BJ (cell line): ENCODE results near the gene CHRNA3. TPM values are rescaled to one million over a fixed set of nuclear protein-coding genes. Genes with fewer than 3 reads are reported as not detected.
"Not testable (repeated sequence)": the region's sequence is repeated elsewhere in the genome, so short reads cannot be mapped to it uniquely, and the experiment has no call there.

ENCODE experiments used
- CTCF ChIA-PET: fragments of 350-600 bp; formaldehyde crosslinking; extraction: SDS; loops from one replicate; lab custom pipeline; 2021; ENCODE audit warnings: antibody characterized with exemption, inconsistent platforms; lab: Yijun Ruan, JAX
- POLR2A ChIA-PET: fragments of 300-600 bp; sonication (Branson Sonifier 250); formaldehyde crosslinking; extraction: SDS; loops from one replicate; lab custom pipeline; 2021; ENCODE audit warnings: antibody characterized with exemption; lab: Charles Lee
- DNase-seq: peaks from one replicate; pipeline ENCODE4 v3.0.0-alpha.2; 2011; ENCODE audit warnings: low read depth
- H3K27me3 ChIP-seq: 2 replicates; pipeline ENCODE4 v1.6.0; 2011; ENCODE audit warnings: low read length; ENCODE audit not compliant: control insufficient read depth, insufficient read depth
- H3K36me3 ChIP-seq: 2 replicates; pipeline ENCODE4 v1.5.1; 2011; ENCODE audit warnings: low read length; ENCODE audit not compliant: control insufficient read depth, insufficient read depth
- H3K4me3 ChIP-seq: 2 replicates; pipeline ENCODE4 v1.5.1; 2011; ENCODE audit warnings: low read depth, mild to moderate bottlenecking, control low read depth, low read length
- CTCF ChIP-seq: IDR thresholded peaks from 2 replicates; pipeline ENCODE4 v1.5.1; 2011; ENCODE audit warnings: low read depth, mild to moderate bottlenecking, control low read depth, inconsistent platforms, low read length, moderate library complexity; ENCODE audit not compliant: insufficient read depth
- polyA plus RNA-seq: library from polyadenylated mRNA; depleted of rRNA; stranded (reverse); fragments of >200 nt; gene quantifications from 2 replicates; pipeline ENCODE4 v1.2.3, GENCODE V29; 2011

CHRNA3 gene
- polyA plus RNA-seq, 1 experiment, result not detected

- Histone ChIP-seq H3K27me3 (no peaks in the 10 kb centered on the region), H3K4me3 (peak overlapping the region; percentile 58), H3K36me3 (no peaks in the 10 kb centered on the region)
- DNase-seq, result no peak
- ChIA-PET CTCF (interaction anchor here (1.6 to 1.8 kb wide), 2 partner anchors 14 to 19 kb away, joined by 4 to 5 read pairs; no protein-coding TSS in a partner anchor), POLR2A (interaction anchor here (0.6 kb wide), 1 partner anchor 12 kb away, joined by 8 read pairs; no protein-coding TSS in a partner anchor)
- TF ChIP-seq CTCF, result no peak
These were observed 56.1 kb downstream of the CHRNA3 start for GRCh38 chr15:78564743-78565096.

- CTCF ChIA-PET, result interaction anchor here (1.0 kb wide), 1 partner anchor 11 kb away, joined by 3 read pairs; no protein-coding TSS in a partner anchor
- no peak overlapping the region for H3K4me3 ChIP-seq
- no peaks in the 10 kb centered on the region for H3K36me3 ChIP-seq
- TF ChIP-seq CTCF, result no peak
- DNase-seq, result no peak
- H3K27me3 ChIP-seq, result no peaks in the 10 kb centered on the region
- POLR2A ChIA-PET, result no interaction called here
These were observed 57.7 kb downstream of the CHRNA3 start for GRCh38 chr15:78563092-78563491.

GRCh38 chr15:78561490-78561889, 59.3 kb downstream of the CHRNA3 start:
- ChIA-PET POLR2A (no interaction called here), CTCF (no interaction called here)

GRCh38 chr15:78560201-78560600, 60.6 kb downstream of the CHRNA3 start:
- H3K27me3 ChIP-seq, H3K4me3 ChIP-seq, CTCF ChIA-PET, POLR2A ChIA-PET, DNase-seq, H3K36me3 ChIP-seq: not testable (repeated sequence)

More at GRCh38 chr15:78561490-78561889, 59.3 kb downstream of the CHRNA3 start:
- Histone ChIP-seq H3K27me3 (no peaks in the 10 kb centered on the region), H3K36me3 (no peaks in the 10 kb centered on the region), H3K4me3 (no peak overlapping the region)
- no peak for TF ChIP-seq CTCF
- DNase-seq, result no peak

GRCh38 chr15:78552597-78552996, 68.2 kb downstream of the CHRNA3 start:
- Histone ChIP-seq H3K36me3 (peaks cover 3% of the 10 kb centered on the region), H3K27me3 (no peaks in the 10 kb centered on the region), H3K4me3 (no peak overlapping the region)
- POLR2A ChIA-PET, result no interaction called here
- no peak for TF ChIP-seq CTCF
- CTCF ChIA-PET, result no interaction called here
- DNase-seq, result no peak

GRCh38 chr15:78551902-78552301, 68.9 kb downstream of the CHRNA3 start:
- no peak for TF ChIP-seq CTCF
- CTCF ChIA-PET, result interaction anchor here (1.1 kb wide), 1 partner anchor 11 kb away, joined by 3 read pairs; no protein-coding TSS in a partner anchor
- POLR2A ChIA-PET, result no interaction called here

More at GRCh38 chr15:78551902-78552301, 68.9 kb downstream of the CHRNA3 start:
- Histone ChIP-seq H3K27me3 (no peaks in the 10 kb centered on the region), H3K4me3 (no peak overlapping the region), H3K36me3 (peaks cover 3% of the 10 kb centered on the region)
- no peak for DNase-seq
